Measurements from ENCODE around the gene USP34.
A peak's percentile ranks its signal among the peaks of the same experiment; 100 is the strongest.

The USP34 gene

DNA sequence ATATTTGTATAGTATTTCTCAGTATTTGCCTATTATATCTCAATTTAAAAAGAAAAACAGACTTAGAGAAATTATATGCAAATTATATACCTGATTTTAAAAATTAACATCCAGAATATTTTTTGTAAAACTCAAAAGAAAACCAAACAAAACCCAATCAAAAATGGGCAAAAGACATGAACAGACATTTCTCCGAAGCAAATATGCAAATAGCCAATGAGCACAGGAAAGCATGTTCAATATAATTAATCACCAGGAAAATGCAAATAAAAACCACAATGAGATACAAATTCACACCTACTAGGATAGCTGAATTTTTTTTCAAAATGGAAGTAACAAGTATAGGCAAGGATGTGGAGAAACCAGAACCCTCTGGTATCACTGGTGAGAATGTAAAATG, 108.0 kb downstream of the USP34 start:
- DNase-seq: no peak

DNA sequence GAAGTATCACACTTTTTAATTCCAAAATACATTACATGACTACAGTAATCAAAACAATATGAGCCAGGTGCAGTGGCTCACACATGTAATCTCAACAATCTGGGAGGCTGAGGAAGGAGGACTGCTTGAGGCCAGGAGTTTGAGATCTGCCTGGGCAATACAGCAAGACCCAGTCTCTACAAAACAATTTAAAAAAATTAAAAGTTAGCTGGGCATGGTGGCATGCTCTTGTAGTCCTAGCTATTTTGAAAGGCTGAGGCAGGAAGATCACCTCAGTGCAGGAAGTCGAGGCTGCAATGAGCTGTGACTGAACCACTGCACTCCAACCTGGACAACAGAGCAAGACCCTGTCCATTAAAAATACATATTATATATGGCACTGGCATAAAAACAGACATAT, 109.8 kb downstream of the USP34 start:
- no peak for DNase-seq

DNA sequence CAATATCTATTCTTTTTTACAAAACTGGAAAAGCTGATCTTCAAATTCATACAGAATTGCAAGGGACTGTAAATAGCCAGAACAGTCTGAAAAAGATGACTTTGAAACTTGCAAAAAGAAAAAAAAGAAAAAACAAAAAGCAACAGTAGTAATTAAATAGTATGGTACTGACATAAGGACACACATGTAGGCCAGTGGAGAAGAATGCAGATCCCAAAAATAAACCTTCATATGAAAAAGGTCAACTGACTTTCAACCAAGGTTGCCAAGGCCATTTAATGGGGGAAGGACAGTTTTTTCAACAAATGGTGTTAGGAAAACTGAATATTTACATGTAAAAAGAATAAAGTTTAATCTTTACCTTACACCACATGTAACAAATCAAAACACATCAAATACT, 111.8 kb downstream of the USP34 start:
- DNase-seq: no peak

DNA sequence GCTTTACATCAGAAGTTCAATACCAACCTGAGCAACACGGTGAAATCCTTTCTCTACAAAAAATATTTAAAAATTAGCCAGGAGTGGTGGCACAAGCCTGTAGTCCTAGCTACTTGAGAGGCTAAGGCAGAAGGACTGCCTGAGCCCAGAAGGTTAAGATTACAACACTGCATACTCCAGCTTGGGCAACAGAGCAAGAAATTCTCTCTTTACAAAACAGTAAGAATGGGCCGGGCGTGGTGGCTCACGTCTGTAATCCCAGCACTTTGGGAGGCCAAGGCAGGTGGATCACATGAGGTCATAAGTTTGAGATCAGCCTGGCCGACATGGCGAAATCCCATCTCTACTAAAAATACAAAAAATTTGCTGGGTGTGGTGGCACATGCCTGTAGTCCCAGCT, 113.2 kb downstream of the USP34 start:
- DNase-seq: no peak

DNA sequence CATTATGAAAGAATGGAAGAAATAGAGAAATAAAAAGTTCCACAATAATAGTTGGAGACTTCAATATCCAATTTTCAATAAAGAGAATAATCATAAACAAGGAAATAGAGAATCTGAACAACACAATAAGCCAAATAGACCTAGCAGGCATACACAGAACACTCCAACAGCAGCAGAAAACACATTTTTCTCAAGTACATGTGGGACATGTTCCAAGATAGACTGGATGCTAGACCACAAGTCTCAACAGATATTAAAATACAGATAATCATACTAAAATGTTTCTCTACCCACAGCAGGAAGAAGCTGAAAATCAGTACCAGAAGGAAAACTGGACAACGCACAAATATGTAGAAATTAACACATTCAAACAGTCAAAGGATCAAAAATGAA, 113.9 kb downstream of the USP34 start:
- peak; percentile 22 for DNase-seq

DNA sequence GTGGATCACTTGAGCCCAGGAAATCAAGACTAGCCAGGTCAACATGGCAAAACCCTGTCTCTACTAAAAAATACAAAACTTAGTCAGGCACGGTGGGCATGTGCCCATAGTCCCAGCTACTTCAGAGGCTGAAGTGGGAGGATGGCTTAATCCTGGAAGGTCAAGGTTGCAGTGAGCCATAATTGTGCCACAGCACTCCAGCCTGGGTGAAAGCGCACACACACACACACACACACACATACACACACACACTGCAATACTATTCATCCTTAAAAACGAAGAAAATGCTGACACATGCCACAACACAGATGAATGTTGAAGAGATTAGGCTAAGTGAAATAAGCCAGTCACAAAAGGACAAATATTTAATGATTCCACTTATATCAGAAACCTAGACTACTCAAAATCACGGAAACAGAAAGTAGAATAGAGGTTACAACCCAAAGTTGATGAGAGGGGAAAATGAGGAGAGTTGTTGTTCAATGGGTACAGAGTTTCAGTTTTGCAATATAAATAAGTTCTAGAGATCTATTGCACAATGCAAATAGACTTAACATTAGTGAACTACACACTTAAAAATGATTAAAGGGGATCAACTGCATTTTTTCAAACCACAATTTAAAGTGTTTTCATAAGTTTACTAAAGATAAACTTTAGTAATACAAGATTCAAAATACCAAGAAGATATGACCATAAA, 114.5 kb downstream of the USP34 start:
- no peak for DNase-seq

DNA sequence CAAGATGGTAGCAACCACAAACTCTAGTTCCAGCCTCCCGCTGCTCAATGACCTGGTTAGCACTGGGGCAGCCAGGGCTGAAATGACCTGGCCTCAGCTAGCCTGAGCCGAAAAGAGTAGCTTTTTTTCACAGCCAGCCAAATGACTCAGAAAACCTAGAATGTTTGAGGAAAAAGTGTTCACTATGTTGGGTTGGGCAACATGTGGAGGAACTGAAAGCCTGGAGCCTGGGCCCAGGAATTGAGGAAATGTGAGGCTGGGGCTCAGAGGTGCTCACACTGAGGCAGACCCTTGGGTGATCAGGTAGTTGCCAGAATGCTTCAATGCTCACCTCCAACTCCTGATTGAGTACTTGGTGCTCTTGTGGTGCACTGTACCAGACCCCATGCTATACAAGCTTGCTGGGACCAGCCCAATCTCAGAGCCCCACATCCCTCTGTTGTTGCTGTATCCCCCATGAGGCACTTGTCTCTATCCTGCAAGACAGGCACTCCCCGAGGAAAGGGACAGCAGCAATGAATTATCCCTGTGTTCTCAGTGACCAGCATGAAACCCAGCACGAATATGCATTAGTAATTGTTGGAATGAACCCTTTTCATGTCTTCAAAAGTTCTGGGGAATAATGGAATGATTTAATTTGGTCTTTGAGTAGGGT, 116.2 kb downstream of the USP34 start:
- DNase-seq: no peak

DNA sequence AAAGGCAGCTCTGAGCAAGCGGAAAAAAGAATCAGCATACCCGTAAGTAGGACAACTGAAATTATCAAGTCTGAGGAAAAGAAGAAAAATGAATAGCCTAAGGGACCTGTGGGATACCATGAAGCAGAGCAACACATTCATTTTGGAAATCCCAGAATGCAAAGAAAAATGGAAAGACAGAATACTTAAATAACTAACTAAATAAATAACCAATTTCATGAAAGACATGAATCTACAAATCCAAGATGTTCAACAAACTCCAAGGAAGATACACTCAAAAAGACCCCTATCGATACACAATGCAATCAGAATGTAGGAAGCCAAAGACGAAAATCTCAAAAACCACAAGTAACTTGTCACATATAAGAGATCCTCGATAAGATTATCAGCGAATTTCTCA, 117.0 kb downstream of the USP34 start:
- no peak for DNase-seq

DNA sequence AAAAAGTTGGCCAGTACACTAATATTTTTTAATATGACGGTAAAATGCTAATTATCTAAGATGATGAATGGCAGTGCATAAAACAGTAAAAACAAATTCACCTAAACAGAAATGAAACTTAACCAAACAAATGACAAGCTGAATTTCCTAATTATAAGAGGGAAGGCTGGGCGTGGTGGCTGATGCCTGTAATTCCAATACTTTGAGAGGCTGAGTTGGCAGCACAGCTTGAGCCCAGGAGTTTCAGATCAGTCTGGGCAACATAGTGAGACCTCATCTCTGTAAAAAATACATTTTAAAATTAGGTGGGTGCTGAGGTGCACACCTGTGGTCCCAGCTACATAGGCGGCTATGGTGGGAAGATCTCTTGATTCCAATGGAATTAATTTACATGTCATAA, 120.1 kb downstream of the USP34 start:
- no peak for DNase-seq

DNA sequence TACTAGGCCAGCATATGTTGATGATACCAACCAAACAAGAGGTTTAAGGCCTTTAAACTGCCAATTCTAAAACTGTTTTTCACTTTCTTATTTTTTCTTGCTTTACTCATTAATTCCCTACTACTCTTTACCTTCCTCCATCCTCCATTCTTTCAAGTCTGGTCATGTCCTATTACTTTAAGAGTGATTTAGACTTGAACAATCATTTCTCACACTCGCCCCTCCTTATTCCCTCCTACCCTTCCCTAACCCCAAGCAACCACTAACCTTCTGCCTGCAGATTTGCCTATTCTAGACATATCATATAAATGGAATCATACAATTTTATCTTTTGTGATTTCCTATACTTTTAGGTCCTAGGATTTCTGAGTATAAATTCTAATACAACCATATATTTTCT, 127.7 kb downstream of the USP34 start:
- DNase-seq: no peak

DNA sequence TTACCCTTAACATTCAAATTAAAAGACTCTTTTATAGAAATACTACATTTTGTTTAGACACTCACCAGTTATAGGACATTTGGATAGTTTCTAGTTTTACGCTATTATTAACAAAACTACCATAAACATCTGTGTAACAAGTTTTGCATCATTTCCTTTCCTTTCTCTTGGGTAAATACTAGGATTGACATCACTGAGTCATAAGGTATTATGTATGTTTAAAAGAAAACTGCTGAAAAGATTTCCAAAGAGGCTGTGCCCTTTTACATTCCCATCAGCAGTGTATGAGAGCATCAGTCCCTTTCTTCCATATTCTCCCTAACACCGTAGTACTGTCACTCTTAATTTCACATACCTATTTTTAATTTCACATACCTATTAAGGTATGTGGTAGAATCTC, 130.6 kb downstream of the USP34 start:
- DNase-seq: no peak

DNA sequence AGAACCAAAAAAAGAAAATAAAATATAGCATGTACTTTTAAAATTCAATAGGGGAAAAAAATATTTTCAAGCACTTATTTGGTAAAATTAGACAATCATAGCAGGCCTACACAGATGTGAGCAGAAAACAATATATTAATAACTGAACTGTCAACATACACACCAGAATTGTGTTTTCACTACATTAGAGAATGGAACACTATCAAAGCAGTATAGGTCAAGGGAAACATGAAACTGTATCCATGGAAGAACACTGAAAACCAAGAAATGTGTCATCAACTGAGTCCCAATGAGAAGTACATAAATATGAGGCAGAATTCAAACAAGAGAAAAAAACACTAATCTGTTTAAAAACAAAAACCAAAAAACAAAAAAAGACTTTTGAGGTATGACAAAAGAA, 132.4 kb downstream of the USP34 start:
- no peak for DNase-seq

DNA sequence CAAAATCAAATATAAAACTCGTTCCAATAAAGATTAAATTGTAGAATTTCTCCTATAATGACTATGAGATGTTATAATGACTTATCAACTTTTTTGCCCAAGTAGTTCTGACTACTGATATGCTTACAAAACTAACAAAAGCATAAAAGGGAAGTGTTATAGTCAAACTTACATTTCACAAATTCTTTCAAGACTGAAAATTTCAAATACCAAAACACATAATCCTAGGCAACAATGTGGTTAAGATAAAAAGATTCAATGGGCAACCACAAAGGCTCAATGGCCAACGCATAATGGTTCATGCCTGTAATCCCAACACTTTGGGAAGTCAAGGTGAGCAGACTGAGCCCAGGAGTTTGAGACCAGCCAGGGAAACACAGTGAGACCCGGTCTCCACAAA, 135.7 kb downstream of the USP34 start:
- DNase-seq: no peak

DNA sequence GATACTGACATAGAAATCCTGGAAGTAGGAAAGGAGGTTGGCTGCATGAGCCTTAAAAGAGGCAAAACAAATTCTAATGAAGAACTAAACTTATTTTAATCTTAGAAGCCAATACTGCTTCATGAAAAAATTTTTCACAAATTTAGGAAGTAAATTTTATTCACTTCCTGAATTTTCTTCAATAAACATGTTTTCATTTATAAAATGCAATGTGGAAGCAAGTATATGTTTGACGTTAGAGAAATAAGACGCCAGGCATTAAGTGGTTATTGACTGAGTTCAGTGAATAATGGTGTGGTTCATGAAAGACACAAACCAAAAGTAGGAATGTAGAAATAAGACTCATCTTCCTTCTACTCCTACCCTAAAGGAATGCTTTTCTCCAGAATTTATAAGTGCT, 136.4 kb downstream of the USP34 start:
- no peak for DNase-seq

DNA sequence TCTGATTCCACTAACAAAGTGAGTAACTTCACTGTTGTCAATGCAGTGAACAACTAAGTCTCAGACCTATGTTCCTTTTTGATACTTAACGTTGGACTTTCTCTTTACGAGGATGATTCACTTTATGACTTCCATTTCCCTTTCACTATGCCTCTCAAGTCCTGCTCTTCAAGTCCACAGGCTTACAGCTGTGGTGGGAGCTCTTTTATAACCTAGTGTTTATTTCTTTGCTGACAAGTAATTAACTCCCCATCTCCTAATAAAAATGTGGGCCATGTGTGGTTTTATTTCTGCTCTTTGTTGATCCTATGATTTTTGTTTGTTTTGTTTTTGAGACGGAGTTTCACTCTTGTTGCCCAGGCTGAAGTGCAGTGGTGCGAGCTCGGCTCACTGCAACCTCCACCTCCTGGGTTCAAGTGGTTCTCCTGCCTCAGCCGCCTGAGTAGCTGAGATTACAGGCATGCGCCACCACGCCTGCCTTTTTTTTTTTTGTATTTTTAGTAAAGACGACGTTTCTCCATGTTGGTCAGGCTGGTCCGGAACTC, 142.1 kb downstream of the USP34 start:
- DNase-seq: peak; percentile 55

DNA sequence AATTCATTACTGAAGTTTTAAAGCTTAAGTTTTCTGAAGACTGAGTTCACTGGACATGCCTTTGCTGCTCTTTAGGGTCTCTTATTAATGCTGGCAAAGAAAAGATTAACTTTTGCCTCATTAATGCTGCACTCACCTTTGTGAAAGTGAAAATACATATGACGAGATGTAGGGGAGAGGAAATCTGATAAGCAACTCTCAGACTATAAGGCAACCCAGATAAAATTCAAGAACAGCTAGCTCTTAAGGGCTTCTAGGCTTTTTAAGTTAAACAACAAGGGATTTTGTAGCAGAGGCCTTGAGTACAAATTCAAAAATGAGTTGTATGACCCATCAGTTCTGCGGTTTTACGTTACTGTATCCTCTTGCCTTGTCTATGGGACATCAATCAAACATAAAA, 143.7 kb downstream of the USP34 start:
- no peak for DNase-seq

DNA sequence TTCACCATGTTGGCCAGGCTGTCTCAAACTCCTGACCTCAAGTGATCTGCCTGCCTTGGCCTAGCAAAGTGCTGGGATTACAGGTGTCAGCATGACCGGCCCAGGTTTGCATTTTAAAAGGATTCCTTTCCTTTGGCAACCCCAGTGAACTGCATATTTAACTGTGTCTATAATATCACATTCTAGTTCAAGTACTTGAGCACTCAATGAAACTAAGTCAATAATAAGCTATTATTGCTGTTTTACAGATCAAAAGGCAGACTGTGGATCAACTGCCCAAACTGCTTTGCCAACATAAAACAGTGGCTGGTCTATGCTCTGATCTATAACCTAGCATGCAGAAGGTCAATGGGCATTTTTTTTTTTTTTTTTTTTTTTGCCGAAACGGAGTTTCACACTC, 144.5 kb downstream of the USP34 start:
- DNase-seq: no peak

DNA sequence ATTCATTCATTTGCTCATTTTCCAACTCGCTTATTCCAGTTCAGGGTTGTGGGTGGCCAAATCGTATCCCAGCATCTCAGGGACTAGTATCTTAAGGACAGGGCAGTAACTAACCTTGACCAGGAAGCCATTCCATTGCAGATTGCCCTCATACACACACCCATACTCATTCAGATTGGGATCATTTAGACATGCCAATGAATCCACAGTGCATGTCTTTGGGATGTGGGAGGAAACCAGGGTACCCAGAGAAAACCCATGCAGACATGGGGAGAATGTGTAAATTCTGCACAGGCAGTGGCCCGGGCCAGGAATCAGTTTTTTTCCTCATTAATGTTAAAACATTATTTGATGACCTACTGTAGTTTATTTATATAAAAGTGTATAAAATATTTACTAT, 150.7 kb downstream of the USP34 start:
- DNase-seq: no peak

DNA sequence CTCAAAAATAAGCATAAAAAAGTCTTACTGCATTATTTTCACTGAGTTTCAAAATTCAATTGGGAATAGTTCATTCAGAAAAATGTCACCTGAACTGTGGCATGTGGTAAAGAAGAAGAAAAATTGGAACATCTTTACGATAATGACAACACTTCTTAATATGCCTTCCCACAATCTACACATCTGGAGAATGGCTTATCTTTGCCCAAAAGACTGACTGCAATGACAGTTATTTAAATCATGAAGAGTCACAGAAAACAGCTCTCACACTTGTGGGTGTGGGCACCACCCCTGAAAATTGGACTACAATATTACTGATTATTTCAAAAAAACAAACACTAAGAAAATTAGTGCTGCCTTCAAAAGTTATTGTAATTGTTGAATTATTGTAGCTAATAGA, 152.3 kb downstream of the USP34 start:
- no peak for DNase-seq

DNA sequence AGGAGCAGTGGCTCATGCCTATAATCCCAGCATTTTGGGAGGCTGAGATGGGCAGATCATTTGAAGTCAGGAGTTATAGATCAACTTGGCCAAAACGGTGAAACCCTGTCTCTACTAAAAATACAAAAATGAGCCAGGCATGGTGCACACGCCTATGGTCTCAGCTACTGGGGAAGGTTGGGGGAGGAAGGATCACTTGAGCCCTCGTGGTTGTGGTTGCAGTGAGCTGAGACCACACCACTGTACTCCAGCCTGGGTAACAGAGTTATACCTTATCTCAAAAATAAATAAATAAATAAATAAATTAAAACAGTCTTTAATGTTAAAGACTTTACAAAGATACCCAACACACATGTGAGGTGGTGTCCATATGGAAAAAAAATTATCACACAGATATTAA, 174.9 kb downstream of the USP34 start:
- no peak for DNase-seq

DNA sequence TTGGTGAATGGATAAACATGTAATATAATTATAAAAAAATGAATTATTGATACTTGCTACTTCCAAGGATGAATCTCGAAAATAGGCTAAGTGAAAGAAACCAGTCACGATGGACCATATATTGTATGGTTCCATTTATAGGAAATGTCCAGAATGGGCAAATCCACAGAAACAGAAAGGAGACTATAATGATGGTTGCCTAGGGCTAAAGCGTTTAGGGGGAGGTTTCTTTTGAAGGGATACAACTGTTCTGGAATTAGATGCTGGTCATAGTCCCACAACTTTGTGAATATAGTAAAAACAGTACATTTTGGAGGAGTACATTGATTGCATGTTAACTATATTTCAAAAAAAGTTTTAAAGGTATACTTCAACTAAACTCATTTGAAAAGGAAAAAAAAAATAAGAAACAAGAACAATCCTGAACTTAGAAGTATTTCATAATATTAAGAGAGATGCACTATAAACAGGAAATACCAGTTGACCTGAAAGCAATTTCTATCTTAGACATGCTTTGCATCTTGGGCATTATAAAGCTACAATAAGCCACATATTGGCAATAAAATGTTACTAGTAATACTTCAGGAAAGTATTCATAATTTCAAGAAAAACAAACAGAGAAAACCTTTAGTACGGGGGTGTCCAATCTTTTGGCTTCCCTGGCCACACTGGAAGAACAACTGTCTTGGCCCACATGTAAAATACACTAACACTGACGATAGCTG, 178.9 kb downstream of the USP34 start:
- DNase-seq: no peak

DNA sequence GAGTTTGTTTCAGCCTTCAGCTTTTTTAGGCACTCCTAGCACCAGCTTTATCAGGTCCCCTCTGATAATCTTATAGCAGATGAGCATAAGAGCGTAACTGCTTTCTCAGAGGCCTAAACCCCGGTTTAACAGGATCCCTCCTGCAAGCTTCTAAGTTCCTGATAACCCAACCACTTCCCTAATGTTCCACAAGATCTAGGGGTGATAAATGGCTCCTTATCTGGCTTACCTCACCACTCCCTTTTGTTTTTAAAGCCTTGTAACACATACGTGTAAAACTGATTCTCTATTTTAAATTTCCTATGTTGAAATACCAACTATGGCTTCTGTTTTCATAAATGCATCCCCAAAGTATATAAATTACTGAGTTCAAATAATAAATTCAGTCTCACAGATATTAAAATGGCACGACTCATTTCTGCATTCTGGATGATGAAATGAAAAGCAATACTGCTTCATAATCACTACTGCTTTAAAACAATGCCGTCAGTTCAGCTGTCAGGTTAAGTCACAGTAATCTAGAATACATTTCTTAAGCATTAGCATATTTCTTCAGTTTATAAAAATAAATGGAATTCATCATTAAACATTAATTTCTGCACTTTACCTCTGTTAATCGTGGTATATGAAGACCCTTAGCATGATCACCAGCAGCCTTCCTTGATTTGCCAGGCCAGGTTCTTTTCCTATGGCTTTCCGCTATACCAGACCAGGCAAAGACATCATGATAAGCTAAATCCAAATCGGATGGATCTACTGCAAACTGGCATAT, 182.6 kb downstream of the USP34 start:
- DNase-seq: no peak

DNA sequence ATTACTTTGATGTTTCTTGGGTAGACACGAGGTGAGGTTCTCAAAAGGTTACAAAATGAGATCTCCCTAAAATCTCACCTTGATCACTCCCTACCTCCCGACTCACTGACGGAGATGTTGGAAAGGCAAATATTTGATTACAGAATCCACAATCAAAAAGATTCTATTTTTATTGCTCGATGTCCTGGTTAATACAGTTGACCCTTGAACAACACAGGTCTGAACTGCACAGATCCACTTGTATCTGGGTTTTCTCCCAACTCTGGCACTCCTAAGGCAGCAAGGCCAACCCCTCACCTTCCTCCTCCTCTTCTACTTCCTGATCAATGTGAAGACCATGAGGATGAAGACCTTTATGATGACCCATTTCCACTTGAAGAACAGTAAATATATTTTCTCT, 183.6 kb downstream of the USP34 start:
- no peak for DNase-seq
